RWPE2 (cell line): ENCODE measurements around the gene E2F4.

Source experiments
- ATAC-seq: fragments of 200-7000 bp; cut with Tn5 transposase; 3 replicates; pipeline ENCODE4 v1.9.1; 2021; ENCODE audit warnings: low read depth
- DNase-seq: peaks from one replicate; pipeline ENCODE4 v3.0.0-alpha.2; 2020; ENCODE audit warnings: low spot score
- H3K27ac ChIP-seq: fragments of 450-650 bp; 2 replicates; pipeline ENCODE4 v1.5.1; 2017; ENCODE audit warnings: mild to moderate bottlenecking; ENCODE audit not compliant: poor library complexity, severe bottlenecking
- H3K27me3 ChIP-seq: fragments of 250-450 bp; sonication (Bioruptor Pico); 2 replicates; pipeline ENCODE4 v1.5.1; 2021; ENCODE audit warnings: mild to moderate bottlenecking, moderate library complexity; ENCODE audit not compliant: insufficient read depth, poor library complexity, severe bottlenecking
- H3K36me3 ChIP-seq: fragments of 250-450 bp; sonication (Bioruptor Pico); 2 replicates; pipeline ENCODE4 v1.5.1; 2020; ENCODE audit warnings: low read depth, mild to moderate bottlenecking, moderate library complexity
- H3K4me1 ChIP-seq: fragments of 250-450 bp; sonication (Bioruptor Pico); 2 replicates; pipeline ENCODE4 v1.5.1; 2021; ENCODE audit warnings: mild to moderate bottlenecking, moderate library complexity; ENCODE audit not compliant: insufficient read depth, poor library complexity, severe bottlenecking
- H3K4me3 ChIP-seq: fragments of 250-450 bp; sonication (Bioruptor Pico); 2 replicates; pipeline ENCODE4 v1.5.1; 2021; ENCODE audit warnings: mild to moderate bottlenecking, moderate library complexity; ENCODE audit not compliant: severe bottlenecking
- H3K9me3 ChIP-seq: fragments of 250-450 bp; sonication (Bioruptor Pico); 2 replicates; pipeline ENCODE4 v1.5.1; 2021; ENCODE audit warnings: mild to moderate bottlenecking, moderate library complexity; ENCODE audit not compliant: severe bottlenecking
- CTCF ChIP-seq: fragments of 450-650 bp; IDR thresholded peaks from one replicate; pipeline ENCODE4 v1.5.1; 2017; ENCODE audit warnings: mild to moderate bottlenecking, moderate library complexity; ENCODE audit not compliant: poor library complexity, severe bottlenecking

Gene E2F4

GRCh38 chr16:67227567-67227921 lies 35.6 kb downstream of the E2F4 start:
- Histone ChIP-seq H3K27me3 (no peaks in the 10 kb centered on the region), H3K4me3 (peak overlapping the region; percentile 86), H3K27ac (peak overlapping the region; percentile 35), H3K9me3 (no peaks in the 10 kb centered on the region), H3K36me3 (peaks cover 48% of the 10 kb centered on the region), H3K4me1 (peaks cover 6% of the 10 kb centered on the region)
- ATAC-seq (no peak), DNase-seq (no peak)
- TF ChIP-seq CTCF: no peak

- ATAC-seq (no peak), DNase-seq (no peak)
- Histone ChIP-seq H3K27ac (no peak overlapping the region), H3K4me1 (peaks cover 6% of the 10 kb centered on the region), H3K27me3 (no peaks in the 10 kb centered on the region), H3K9me3 (no peaks in the 10 kb centered on the region), H3K4me3 (peak overlapping the region; percentile 86), H3K36me3 (peaks cover 55% of the 10 kb centered on the region)
- no peak for TF ChIP-seq CTCF
These were observed 36.3 kb downstream of the E2F4 start for GRCh38 chr16:67228034-67228785.

GRCh38 chr16:67228905-67229304 lies 37.0 kb downstream of the E2F4 start:
- TF ChIP-seq CTCF: no peak
- ATAC-seq (no peak), DNase-seq (no peak)
- H3K36me3 ChIP-seq: peaks cover 60% of the 10 kb centered on the region
- peaks cover 6% of the 10 kb centered on the region for H3K4me1 ChIP-seq
- H3K27me3 ChIP-seq: no peaks in the 10 kb centered on the region
- H3K9me3 ChIP-seq: no peaks in the 10 kb centered on the region
- H3K4me3 ChIP-seq: no peak overlapping the region
- H3K27ac ChIP-seq: no peak overlapping the region

GRCh38 chr16:67229906-67230808 lies 38.2 kb downstream of the E2F4 start:
- no peaks in the 10 kb centered on the region for H3K9me3 ChIP-seq
- no peak for TF ChIP-seq CTCF
- no peaks in the 10 kb centered on the region for H3K27me3 ChIP-seq
- H3K4me1 ChIP-seq: peaks cover 6% of the 10 kb centered on the region
- peak; percentile 55 for DNase-seq
- H3K27ac ChIP-seq: no peak overlapping the region
- peaks cover 72% of the 10 kb centered on the region for H3K36me3 ChIP-seq
- no peak for ATAC-seq
- no peak overlapping the region for H3K4me3 ChIP-seq
